Activated T-helper 2 cell treated with anti-CD3 and anti-CD28 coated beads, Interferon-gamma antibody, Interleukin-2, Interleukin-4, amounts not matched to agents 10 μg/mL and 5 μg/mL and 100 μg/mL, durations not matched to agents 14 hours and 24 hours and 36 hours (primary cell): Measurements from ENCODE around the gene LYPLAL1. TPM values are rescaled to one million over a fixed set of nuclear protein-coding genes. Genes with fewer than 3 reads are reported as not detected.

Experiments used
- DNase-seq: peaks from one replicate; pipeline ENCODE4 v3.0.0; 2021; ENCODE audit warnings: low spot score
- H3K27ac Mint-ChIP-seq: one replicate; pipeline ENCODE4 v1.8.0; 2021; ENCODE audit warnings: mixed read lengths
- H3K27me3 Mint-ChIP-seq: one replicate; pipeline ENCODE4 v1.8.0; 2021; ENCODE audit warnings: low read depth, mixed read lengths
- H3K36me3 Mint-ChIP-seq: one replicate; pipeline ENCODE4 v1.8.0; 2021; ENCODE audit warnings: low read depth, mixed read lengths
- H3K4me1 Mint-ChIP-seq: one replicate; pipeline ENCODE4 v1.8.0; 2021; ENCODE audit warnings: low read depth, mixed read lengths
- H3K4me3 Mint-ChIP-seq: one replicate; pipeline ENCODE4 v1.8.0; 2021; ENCODE audit warnings: low read depth, mild to moderate bottlenecking, moderate library complexity, mixed read lengths
- H3K9me3 Mint-ChIP-seq: one replicate; pipeline ENCODE4 v1.8.0; 2021; ENCODE audit warnings: mixed read lengths
- intact Hi-C: fragments of 100-400 bp; cut with micrococcal nuclease; formaldehyde crosslinking; loops from one replicate; pipeline ENCODE4 v1.15.1; 2023
- total RNA-seq: library from RNA; stranded (reverse); gene quantifications from 2 replicates; pipeline ENCODE4 v1.2.3, GENCODE V29; 2022

LYPLAL1 gene
- total RNA-seq, result 21.2 and 23.7 TPM in 2 replicates

GRCh38 chr1:219173758-219174459, at the start of gene LYPLAL1:
TSS of gene LYPLAL1 (plus strand) at chr1:219173878. CDS start at chr1:219173891, 13 bp downstream.
- Mint-ChIP-seq H3K36me3 (peaks cover 23% of the 10 kb centered on the region), H3K9me3 (peaks cover 6% of the 10 kb centered on the region), H3K4me1 (peaks cover 40% of the 10 kb centered on the region), H3K27me3 (no peaks in the 10 kb centered on the region), H3K27ac (peak within 1 kb of the TSS; percentile 98), H3K4me3 (peak within 1 kb of the TSS; percentile 99)
- DNase-seq, result peak; percentile 86
- intact Hi-C loops, result loop anchor here (1.0 kb wide), 1 partner anchor 15 kb away; no protein-coding TSS in a partner anchor

- Mint-ChIP-seq H3K36me3 (no peaks in the 10 kb centered on the region), H3K27me3 (no peaks in the 10 kb centered on the region), H3K27ac (no peak overlapping the region), H3K4me3 (no peak overlapping the region), H3K4me1 (no peaks in the 10 kb centered on the region), H3K9me3 (no peaks in the 10 kb centered on the region)
- intact Hi-C loops, result no loop called here
- no peak for DNase-seq
Measured at GRCh38 chr1:219124163-219124562, 49.5 kb upstream of the LYPLAL1 start.

GRCh38 chr1:219125342-219125741, 48.3 kb upstream of the LYPLAL1 start:
- Mint-ChIP-seq H3K36me3 (no peaks in the 10 kb centered on the region), H3K4me1 (no peaks in the 10 kb centered on the region), H3K27me3 (no peaks in the 10 kb centered on the region), H3K4me3 (no peak overlapping the region), H3K9me3 (no peaks in the 10 kb centered on the region), H3K27ac (no peak overlapping the region)
- DNase-seq, result no peak
- intact Hi-C loops, result no loop called here

- Mint-ChIP-seq H3K27me3 (no peaks in the 10 kb centered on the region), H3K36me3 (no peaks in the 10 kb centered on the region), H3K9me3 (no peaks in the 10 kb centered on the region), H3K27ac (no peak overlapping the region), H3K4me1 (no peaks in the 10 kb centered on the region), H3K4me3 (no peak overlapping the region)
- intact Hi-C loops, result no loop called here
- DNase-seq, result no peak
Measured at GRCh38 chr1:219126377-219126776, 47.3 kb upstream of the LYPLAL1 start.

GRCh38 chr1:219128957-219129356, 44.7 kb upstream of the LYPLAL1 start:
- H3K9me3 Mint-ChIP-seq, result no peaks in the 10 kb centered on the region
- no peaks in the 10 kb centered on the region for H3K27me3 Mint-ChIP-seq
- no peaks in the 10 kb centered on the region for H3K4me1 Mint-ChIP-seq
- intact Hi-C loops, result no loop called here
- no peak overlapping the region for H3K27ac Mint-ChIP-seq
- no peaks in the 10 kb centered on the region for H3K36me3 Mint-ChIP-seq
- no peak overlapping the region for H3K4me3 Mint-ChIP-seq
- no peak for DNase-seq

- H3K4me3 Mint-ChIP-seq, result no peak overlapping the region
Measured at GRCh38 chr1:219130366-219130935, 43.2 kb upstream of the LYPLAL1 start.

GRCh38 chr1:219132939-219133338, 40.7 kb upstream of the LYPLAL1 start:
- no peak overlapping the region for H3K27ac Mint-ChIP-seq
- H3K4me3 Mint-ChIP-seq, result no peak overlapping the region
- no peaks in the 10 kb centered on the region for H3K36me3 Mint-ChIP-seq
- no peaks in the 10 kb centered on the region for H3K4me1 Mint-ChIP-seq
- intact Hi-C loops, result no loop called here
- DNase-seq, result no peak
- H3K9me3 Mint-ChIP-seq, result no peaks in the 10 kb centered on the region
- no peaks in the 10 kb centered on the region for H3K27me3 Mint-ChIP-seq

More at GRCh38 chr1:219130366-219130935, 43.2 kb upstream of the LYPLAL1 start:
- no peak for DNase-seq
- Mint-ChIP-seq H3K4me1 (no peaks in the 10 kb centered on the region), H3K27ac (no peak overlapping the region), H3K27me3 (no peaks in the 10 kb centered on the region), H3K36me3 (no peaks in the 10 kb centered on the region), H3K9me3 (no peaks in the 10 kb centered on the region)
- intact Hi-C loops, result no loop called here

- intact Hi-C loops, result no loop called here
- Mint-ChIP-seq H3K4me3 (no peak overlapping the region), H3K27ac (no peak overlapping the region), H3K4me1 (no peaks in the 10 kb centered on the region), H3K36me3 (no peaks in the 10 kb centered on the region), H3K27me3 (peaks cover 2% of the 10 kb centered on the region), H3K9me3 (no peaks in the 10 kb centered on the region)
- DNase-seq, result no peak
Measured at GRCh38 chr1:219138747-219139146, 34.9 kb upstream of the LYPLAL1 start.

- H3K27me3 Mint-ChIP-seq, result peaks cover 4% of the 10 kb centered on the region
- H3K27ac Mint-ChIP-seq, result no peak overlapping the region
- H3K4me1 Mint-ChIP-seq, result no peaks in the 10 kb centered on the region
- no peak for DNase-seq
- no peaks in the 10 kb centered on the region for H3K9me3 Mint-ChIP-seq
- no peaks in the 10 kb centered on the region for H3K36me3 Mint-ChIP-seq
- intact Hi-C loops, result no loop called here
- H3K4me3 Mint-ChIP-seq, result no peak overlapping the region
Measured at GRCh38 chr1:219140303-219140877, 33.3 kb upstream of the LYPLAL1 start.

- H3K27ac Mint-ChIP-seq, result no peak overlapping the region
- no peak for DNase-seq
- peaks cover 7% of the 10 kb centered on the region for H3K27me3 Mint-ChIP-seq
- no peaks in the 10 kb centered on the region for H3K9me3 Mint-ChIP-seq
- no peak overlapping the region for H3K4me3 Mint-ChIP-seq
- intact Hi-C loops, result no loop called here
- no peaks in the 10 kb centered on the region for H3K4me1 Mint-ChIP-seq
- no peaks in the 10 kb centered on the region for H3K36me3 Mint-ChIP-seq
Measured at GRCh38 chr1:219143735-219144134, 29.9 kb upstream of the LYPLAL1 start.

- no peak for DNase-seq
- intact Hi-C loops, result no loop called here
- Mint-ChIP-seq H3K27me3 (peaks cover 7% of the 10 kb centered on the region), H3K36me3 (no peaks in the 10 kb centered on the region), H3K27ac (peak overlapping the region; percentile 10), H3K4me1 (no peaks in the 10 kb centered on the region), H3K4me3 (no peak overlapping the region), H3K9me3 (no peaks in the 10 kb centered on the region)
Measured at GRCh38 chr1:219144658-219145315, 28.9 kb upstream of the LYPLAL1 start.

- Mint-ChIP-seq H3K9me3 (no peaks in the 10 kb centered on the region), H3K36me3 (no peaks in the 10 kb centered on the region), H3K4me1 (no peaks in the 10 kb centered on the region), H3K4me3 (no peak overlapping the region), H3K27me3 (peaks cover 7% of the 10 kb centered on the region), H3K27ac (no peak overlapping the region)
- no peak for DNase-seq
- intact Hi-C loops, result no loop called here
Measured at GRCh38 chr1:219147571-219148019, 26.1 kb upstream of the LYPLAL1 start.
